GM21723 (cell line): ENCODE results near the gene CNNM2.
"Not testable (repeated sequence)": the region's sequence is repeated elsewhere in the genome, so short reads cannot be mapped to it uniquely, and the experiment has no call there.

Experiments used
- ATAC-seq: cut with Tn5 transposase; IDR thresholded peaks from one replicate; pipeline ENCODE4 v1.9.1; 2021; ENCODE audit warnings: mild to moderate bottlenecking, moderate library complexity; ENCODE audit not compliant: unreplicated experiment

The CNNM2 gene

GRCh38 chr10:103130910-103131309 is 212.8 kb downstream of the CNNM2 start:
- no peak for ATAC-seq

- ATAC-seq = not testable (repeated sequence)
These were observed 217.1 kb downstream of the CNNM2 start for GRCh38 chr10:103135168-103135567.

GRCh38 chr10:103139803-103140202 is 221.7 kb downstream of the CNNM2 start:
- ATAC-seq = no peak
